MCF 10A (cell line): ENCODE results near the gene S100A6. TPM values are rescaled to one million over a fixed set of nuclear protein-coding genes. Genes with fewer than 3 reads are reported as not detected.
A peak's percentile ranks its signal among the peaks of the same experiment; 100 is the strongest.

Source experiments
- BruUV-seq: library from RNA; stranded (reverse); fragments of 400-500 nt; replicated peaks from 2 replicates; lab custom pipeline; 2021; lab: Mats Ljungman, UMichigan
- CTCF ChIA-PET: fragments of 300-600 bp; sonication (Branson Sonifier 250); formaldehyde crosslinking; extraction: SDS; loops from one replicate; lab custom pipeline; 2021; ENCODE audit warnings: antibody characterized with exemption, inconsistent platforms; lab: Yijun Ruan, JAX
- POLR2A ChIA-PET: fragments of 300-600, 350-650 bp; sonication (Branson Sonifier 250); formaldehyde crosslinking; extraction: SDS; loops from one replicate; lab custom pipeline; 2020; ENCODE audit warnings: antibody characterized with exemption, inconsistent platforms; lab: Yijun Ruan, JAX
- DNase-seq: peaks from one replicate; pipeline ENCODE4 v3.0.0-alpha.2; 2018; ENCODE audit not compliant: unreplicated experiment
- H3K27ac Mint-ChIP-seq: one replicate; pipeline ENCODE4 v1.8.0; 2022; ENCODE audit warnings: mild to moderate bottlenecking, low read depth, mixed read lengths; ENCODE audit not compliant: unreplicated experiment
- H3K27me3 Mint-ChIP-seq: one replicate; pipeline ENCODE4 v1.8.0; 2022; ENCODE audit warnings: mixed read lengths; ENCODE audit not compliant: insufficient read depth, unreplicated experiment
- H3K36me3 Mint-ChIP-seq: one replicate; pipeline ENCODE4 v1.8.0; 2022; ENCODE audit warnings: mild to moderate bottlenecking, moderate library complexity, mixed read lengths; ENCODE audit not compliant: insufficient read depth, unreplicated experiment
- H3K4me1 Mint-ChIP-seq: one replicate; pipeline ENCODE4 v1.8.0; 2022; ENCODE audit warnings: mixed read lengths; ENCODE audit not compliant: insufficient read depth, unreplicated experiment
- H3K4me3 Mint-ChIP-seq: one replicate; pipeline ENCODE4 v1.8.0; 2022; ENCODE audit warnings: mild to moderate bottlenecking, moderate library complexity, mixed read lengths; ENCODE audit not compliant: unreplicated experiment
- H3K9me3 Mint-ChIP-seq: one replicate; pipeline ENCODE4 v1.8.0; 2022; ENCODE audit warnings: mixed read lengths; ENCODE audit not compliant: unreplicated experiment
- intact Hi-C: fragments of 100-400 bp; cut with micrococcal nuclease; formaldehyde crosslinking; loops from 2 replicates; pipeline ENCODE4 v1.14.1; 2022
- total RNA-seq: library from RNA; stranded (reverse); gene quantifications from 2 replicates; pipeline ENCODE4 v1.2.3, GENCODE V29; 2022
- TF ChIP-seq, protein P1 (sequence below): fragments of 200-600 bp; IDR thresholded peaks from one replicate; pipeline ENCODE4 v1.8.0; 2022; ENCODE audit warnings: antibody characterized with exemption, mild to moderate bottlenecking; ENCODE audit not compliant: unreplicated experiment

S100A6 gene
- total RNA-seq, 1 experiment from 2014 or later, result 2,571 TPM

DNA sequence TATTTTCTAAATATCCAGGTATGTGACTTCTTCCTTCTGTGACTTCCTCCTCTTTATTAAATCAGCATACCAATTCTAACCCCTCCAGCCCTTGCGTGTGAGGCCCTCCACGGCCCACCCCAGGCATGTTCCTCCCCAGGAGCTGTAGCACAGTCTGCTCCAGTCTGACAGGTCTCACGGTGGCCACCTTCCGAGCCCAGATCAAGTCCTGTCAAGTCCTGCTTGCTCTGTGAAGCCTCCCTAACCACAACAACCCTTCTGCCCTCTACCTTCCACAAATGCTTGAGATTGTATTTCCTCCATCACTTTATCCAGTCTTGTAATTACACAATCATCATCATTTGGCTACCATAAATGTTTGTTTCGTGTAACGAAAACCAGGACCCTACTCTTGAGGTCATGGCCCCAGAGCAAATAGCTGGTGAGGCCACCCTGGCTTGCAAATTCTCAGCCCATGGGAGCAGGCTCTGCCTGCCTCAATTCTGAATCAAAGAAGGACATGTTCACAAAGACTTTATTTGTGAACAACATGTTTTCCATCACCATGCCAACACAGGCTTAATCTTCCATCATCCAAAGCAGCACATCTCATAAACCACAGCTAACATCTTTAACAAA is 42.3 kb downstream of the S100A6 start:
- DNase-seq, result no peak
- H3K9me3 Mint-ChIP-seq, result no peaks in the 10 kb centered on the region
- H3K27me3 Mint-ChIP-seq, result peaks cover 23% of the 10 kb centered on the region
- peaks cover 37% of the 10 kb centered on the region for H3K4me1 Mint-ChIP-seq
- intact Hi-C loops, result no loop called here
- CTCF ChIA-PET, result interaction anchor here (0.6 to 31.7 kb wide), 12 partner anchors 9 to 850 kb away, joined by 3 to 1438 read pairs (median 9); partner anchors contain the start of genes PGLYRP4 and S100A9
- TF ChIP-seq, protein P1, sequence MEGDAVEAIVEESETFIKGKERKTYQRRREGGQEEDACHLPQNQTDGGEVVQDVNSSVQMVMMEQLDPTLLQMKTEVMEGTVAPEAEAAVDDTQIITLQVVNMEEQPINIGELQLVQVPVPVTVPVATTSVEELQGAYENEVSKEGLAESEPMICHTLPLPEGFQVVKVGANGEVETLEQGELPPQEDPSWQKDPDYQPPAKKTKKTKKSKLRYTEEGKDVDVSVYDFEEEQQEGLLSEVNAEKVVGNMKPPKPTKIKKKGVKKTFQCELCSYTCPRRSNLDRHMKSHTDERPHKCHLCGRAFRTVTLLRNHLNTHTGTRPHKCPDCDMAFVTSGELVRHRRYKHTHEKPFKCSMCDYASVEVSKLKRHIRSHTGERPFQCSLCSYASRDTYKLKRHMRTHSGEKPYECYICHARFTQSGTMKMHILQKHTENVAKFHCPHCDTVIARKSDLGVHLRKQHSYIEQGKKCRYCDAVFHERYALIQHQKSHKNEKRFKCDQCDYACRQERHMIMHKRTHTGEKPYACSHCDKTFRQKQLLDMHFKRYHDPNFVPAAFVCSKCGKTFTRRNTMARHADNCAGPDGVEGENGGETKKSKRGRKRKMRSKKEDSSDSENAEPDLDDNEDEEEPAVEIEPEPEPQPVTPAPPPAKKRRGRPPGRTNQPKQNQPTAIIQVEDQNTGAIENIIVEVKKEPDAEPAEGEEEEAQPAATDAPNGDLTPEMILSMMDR, result no peak
- H3K4me3 Mint-ChIP-seq, result no peak overlapping the region
- no peaks in the 10 kb centered on the region for H3K36me3 Mint-ChIP-seq
- BruUV-seq, result no TSS peak
- POLR2A ChIA-PET, result interaction anchor here (0.7 to 1.2 kb wide), 3 partner anchors 8 to 140 kb away, joined by 3 to 5 read pairs (median 3); no protein-coding TSS in a partner anchor
- H3K27ac Mint-ChIP-seq, result peak overlapping the region; percentile 13

DNA sequence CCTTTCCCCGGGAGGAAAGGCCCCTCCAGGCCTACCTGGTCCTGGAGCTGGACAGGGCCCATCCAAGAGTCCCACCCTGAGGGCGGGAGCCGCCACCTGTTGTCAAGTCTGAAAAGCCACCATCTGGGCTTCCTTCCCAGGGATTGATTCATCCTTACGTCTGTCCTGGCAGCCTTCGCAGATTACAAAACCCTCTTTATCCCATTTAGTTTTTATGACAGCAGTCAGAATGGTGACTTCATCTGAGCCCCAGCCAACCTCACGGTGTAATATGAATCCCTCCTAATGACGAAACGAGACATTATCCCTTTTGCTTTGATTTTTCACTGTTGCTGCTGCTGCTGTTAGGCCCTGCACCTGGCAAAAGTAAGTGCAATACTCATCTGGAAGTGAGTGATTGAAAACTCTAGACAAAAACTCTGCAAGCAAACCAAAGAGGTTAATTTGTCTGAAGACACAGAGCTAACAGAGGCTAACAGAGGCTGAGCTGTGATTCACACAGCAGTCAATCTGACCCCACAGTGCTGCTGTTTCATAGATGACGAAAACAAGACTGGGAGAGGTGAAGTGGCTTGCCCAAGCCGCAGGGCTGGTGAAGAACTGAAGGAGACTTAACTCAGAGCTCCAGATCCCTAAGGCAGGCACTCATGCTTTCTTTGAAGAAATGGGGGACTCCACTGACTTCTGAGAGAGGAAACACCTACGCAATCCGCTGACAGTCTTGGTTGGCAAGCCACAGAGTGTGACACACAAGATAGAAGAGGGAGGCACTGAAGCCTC is 45.3 kb downstream of the S100A6 start:
- no peaks in the 10 kb centered on the region for H3K9me3 Mint-ChIP-seq

DNA sequence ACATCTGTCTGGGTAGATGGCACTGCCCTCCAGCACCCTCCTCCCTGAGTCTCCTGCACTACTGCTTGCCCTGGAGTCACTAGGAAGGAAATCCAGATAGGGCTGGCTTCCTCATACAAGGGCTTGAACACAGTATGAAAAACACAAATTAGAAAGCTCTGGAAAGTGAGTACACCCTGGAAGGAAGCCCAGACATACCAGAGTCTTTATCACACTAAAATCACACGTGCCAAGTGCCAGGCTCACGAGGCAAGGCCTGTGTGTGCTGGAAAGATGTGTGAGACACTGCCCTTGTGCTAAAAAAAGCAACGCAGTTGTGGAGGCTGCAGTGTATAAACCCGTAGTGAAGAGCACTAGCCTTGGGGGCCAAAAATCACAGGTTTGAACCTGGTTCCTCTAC is 47.1 kb downstream of the S100A6 start:
- H3K36me3 Mint-ChIP-seq, result no peaks in the 10 kb centered on the region
- DNase-seq, result peak; percentile 60
- CTCF ChIA-PET, result interaction anchor here (0.7 to 31.7 kb wide), 6 partner anchors 22 to 133 kb away, joined by 3 to 1438 read pairs (median 4); partner anchors contain the start of genes PGLYRP4, S100A12 and S100A9
- H3K4me3 Mint-ChIP-seq, result no peak overlapping the region
- peaks cover 55% of the 10 kb centered on the region for H3K4me1 Mint-ChIP-seq
- intact Hi-C loops, result no loop called here
- no TSS peak for BruUV-seq
- POLR2A ChIA-PET, result interaction anchor here (0.7 to 1.8 kb wide), 4 partner anchors 10 to 599 kb away, joined by 3 to 7 read pairs (median 4); partner anchors contain the start of genes S100A12 and S100A9
- H3K9me3 Mint-ChIP-seq, result no peaks in the 10 kb centered on the region
- no peak overlapping the region for H3K27ac Mint-ChIP-seq
- peaks cover 30% of the 10 kb centered on the region for H3K27me3 Mint-ChIP-seq
- TF ChIP-seq, protein P1, result no peak

More for the DNA sequence above, 45.3 kb downstream of the S100A6 start:
- H3K27me3 Mint-ChIP-seq, result peaks cover 13% of the 10 kb centered on the region
- TF ChIP-seq, protein P1, result no peak
- H3K27ac Mint-ChIP-seq, result peak overlapping the region; percentile 84
- intact Hi-C loops, result loop anchor here (1.0 kb wide), 2 partner anchors 24 to 138 kb away; no protein-coding TSS in a partner anchor
- BruUV-seq, result no TSS peak
- H3K4me1 Mint-ChIP-seq, result peaks cover 51% of the 10 kb centered on the region
- peak; percentile 99 for DNase-seq
- ChIA-PET CTCF (interaction anchor here (0.6 to 31.7 kb wide), 8 partner anchors 16 to 792 kb away, joined by 3 to 1438 read pairs (median 4); partner anchors contain the start of genes JTB, LCE2A, PGLYRP4 and S100A12), POLR2A (interaction anchor here (0.5 to 2.7 kb wide), 23 partner anchors 8 to 911 kb away, joined by 3 to 18 read pairs (median 3); partner anchors contain the start of genes PGLYRP4, S100A12, S100A14 and S100A2)
- no peaks in the 10 kb centered on the region for H3K36me3 Mint-ChIP-seq
- peak overlapping the region; percentile 48 for H3K4me3 Mint-ChIP-seq
